ENCODE data around the gene TTC21A. TPM values are rescaled to one million over a fixed set of nuclear protein-coding genes. Genes with fewer than 3 reads are reported as not detected.

TTC21A gene
- total and polyA plus RNA-seq, 2 experiments from 2014 or later = 1.8 to 2.0 TPM

DNA sequence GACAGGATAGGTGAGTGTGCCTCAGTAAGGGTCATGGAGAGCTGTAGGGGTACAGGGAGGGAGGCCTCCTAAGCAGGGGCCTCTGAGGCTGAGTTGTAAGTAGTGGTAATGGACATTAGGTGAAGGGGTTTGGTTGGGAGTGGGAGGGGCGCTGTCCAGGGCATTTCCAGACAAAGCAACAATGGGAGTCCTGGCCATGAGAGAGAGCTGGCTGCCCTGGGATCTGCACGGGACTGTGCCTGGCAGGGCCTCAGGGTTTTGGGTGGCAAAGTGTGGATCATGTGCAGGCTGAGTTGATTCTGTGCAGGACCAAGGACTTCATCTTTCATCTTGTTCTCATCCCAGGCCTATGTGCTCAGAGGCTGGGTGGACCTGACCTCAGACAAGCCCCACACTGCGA, 4.6 kb downstream of the TTC21A start:
- H3K36me3 Mint-ChIP-seq (ENCODE audit: low read depth) = no peaks in the 10 kb centered on the region; the same call in 2 of the 3 replicates
- no peak overlapping the region for H3K4me3 Mint-ChIP-seq
- no peak for DNase-seq (ENCODE audit: low spot score)

More for the DNA sequence above, 4.6 kb downstream of the TTC21A start:
- Histone ChIP-seq H3K4me2 (no peak overlapping the region), H4K20me1 (replicated peaks; ENCODE audit: insufficient read depth) (no peaks in the 10 kb centered on the region), H3K4me1 (ENCODE audit: insufficient read depth) (no peaks in the 10 kb centered on the region), H3K79me2 (replicated peaks; ENCODE audit: insufficient read depth) (no peaks in the 10 kb centered on the region), H2AFZ (no peak overlapping the region), H3K36me3 (ENCODE audit: insufficient read depth) (no peaks in the 10 kb centered on the region), H3K9me2 (ENCODE audit: insufficient read depth) (no peaks in the 10 kb centered on the region), H3K27ac (ENCODE audit: low read depth) (no peak overlapping the region), H3K4me3 (no peak overlapping the region), H3F3A (replicated peaks; ENCODE audit: low read depth) (no peaks in the 10 kb centered on the region), H3K27me3 (ENCODE audit: insufficient read depth) (no peaks in the 10 kb centered on the region)
- H3K27me3 Mint-ChIP-seq (ENCODE audit: insufficient read depth, low read depth, poor library complexity) = peaks cover 2% of the 10 kb centered on the region
- no peaks in the 10 kb centered on the region; the same call in 1 of the 3 replicates for H3K9me3 Mint-ChIP-seq
- TF ChIP-seq REST (IDR thresholded peaks at IDR 0.05; ENCODE audit: unreplicated experiment) (no peak), ZNF331 (CRISPR knock-in tag; IDR thresholded peaks at IDR 0.05; ENCODE audit: low read depth) (no peak), JUNB (IDR thresholded peaks at IDR 0.05; ENCODE audit: unreplicated experiment) (no peak), STAT1 (IDR thresholded peaks at IDR 0.05; ENCODE audit: unreplicated experiment) (no peak), POLR2AphosphoS5 (IDR thresholded peaks at IDR 0.05; ENCODE audit: low read depth) (no peak), EZH2 (IDR thresholded peaks at IDR 0.05; ENCODE audit: low read depth, unreplicated experiment) (no peak), CREB1 (CRISPR knock-in tag; IDR thresholded peaks at IDR 0.05; ENCODE audit: low read depth) (no peak), ZNF114 (CRISPR knock-in tag; IDR thresholded peaks at IDR 0.05) (no peak), NANOG (IDR thresholded peaks at IDR 0.05; ENCODE audit: borderline replicate concordance) (no peak), EZH2phosphoT487 (IDR thresholded peaks at IDR 0.05; ENCODE audit: unreplicated experiment) (no peak)
- TF ChIP-seq, protein P1, sequence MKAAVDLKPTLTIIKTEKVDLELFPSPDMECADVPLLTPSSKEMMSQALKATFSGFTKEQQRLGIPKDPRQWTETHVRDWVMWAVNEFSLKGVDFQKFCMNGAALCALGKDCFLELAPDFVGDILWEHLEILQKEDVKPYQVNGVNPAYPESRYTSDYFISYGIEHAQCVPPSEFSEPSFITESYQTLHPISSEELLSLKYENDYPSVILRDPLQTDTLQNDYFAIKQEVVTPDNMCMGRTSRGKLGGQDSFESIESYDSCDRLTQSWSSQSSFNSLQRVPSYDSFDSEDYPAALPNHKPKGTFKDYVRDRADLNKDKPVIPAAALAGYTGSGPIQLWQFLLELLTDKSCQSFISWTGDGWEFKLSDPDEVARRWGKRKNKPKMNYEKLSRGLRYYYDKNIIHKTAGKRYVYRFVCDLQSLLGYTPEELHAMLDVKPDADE (IDR thresholded peaks at IDR 0.05) = no peak
- TF ChIP-seq, protein P2, sequence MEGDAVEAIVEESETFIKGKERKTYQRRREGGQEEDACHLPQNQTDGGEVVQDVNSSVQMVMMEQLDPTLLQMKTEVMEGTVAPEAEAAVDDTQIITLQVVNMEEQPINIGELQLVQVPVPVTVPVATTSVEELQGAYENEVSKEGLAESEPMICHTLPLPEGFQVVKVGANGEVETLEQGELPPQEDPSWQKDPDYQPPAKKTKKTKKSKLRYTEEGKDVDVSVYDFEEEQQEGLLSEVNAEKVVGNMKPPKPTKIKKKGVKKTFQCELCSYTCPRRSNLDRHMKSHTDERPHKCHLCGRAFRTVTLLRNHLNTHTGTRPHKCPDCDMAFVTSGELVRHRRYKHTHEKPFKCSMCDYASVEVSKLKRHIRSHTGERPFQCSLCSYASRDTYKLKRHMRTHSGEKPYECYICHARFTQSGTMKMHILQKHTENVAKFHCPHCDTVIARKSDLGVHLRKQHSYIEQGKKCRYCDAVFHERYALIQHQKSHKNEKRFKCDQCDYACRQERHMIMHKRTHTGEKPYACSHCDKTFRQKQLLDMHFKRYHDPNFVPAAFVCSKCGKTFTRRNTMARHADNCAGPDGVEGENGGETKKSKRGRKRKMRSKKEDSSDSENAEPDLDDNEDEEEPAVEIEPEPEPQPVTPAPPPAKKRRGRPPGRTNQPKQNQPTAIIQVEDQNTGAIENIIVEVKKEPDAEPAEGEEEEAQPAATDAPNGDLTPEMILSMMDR (conservative IDR thresholded peaks at IDR 0.05; ENCODE audit: low read depth in 2 of 2) = no peak
- ATAC-seq = no peak
- no peak overlapping the region for H3K27ac Mint-ChIP-seq
- peaks cover 10% of the 10 kb centered on the region for H3K4me1 Mint-ChIP-seq

All from GM23338 (cell line).